HFFc6 (cell line): ENCODE data around the gene NPAS2. TPM values are rescaled to one million over a fixed set of nuclear protein-coding genes. Genes with fewer than 3 reads are reported as not detected.

ENCODE experiments used
- DNase-seq: peaks from one replicate; pipeline ENCODE4 v3.0.0-alpha.2; 2018
- H3K27ac Mint-ChIP-seq: 2 replicates; pipeline ENCODE4 v1.8.0; 2020; ENCODE audit warnings: mild to moderate bottlenecking, mixed read lengths
- H3K27me3 Mint-ChIP-seq: 2 replicates; pipeline ENCODE4 v1.8.0; 2021; ENCODE audit warnings: mild to moderate bottlenecking, moderate library complexity, mixed read lengths; ENCODE audit not compliant: insufficient read depth
- H3K36me3 Mint-ChIP-seq: 2 replicates; pipeline ENCODE4 v1.8.0; 2021; ENCODE audit warnings: low read depth, mixed read lengths
- H3K4me1 Mint-ChIP-seq: 2 replicates; pipeline ENCODE4 v1.8.0; 2020; ENCODE audit warnings: low read depth, mixed read lengths
- H3K4me3 Mint-ChIP-seq: 2 replicates; pipeline ENCODE4 v1.8.0; 2020; ENCODE audit warnings: mild to moderate bottlenecking, moderate library complexity, mixed read lengths
- H3K9me3 Mint-ChIP-seq: 2 replicates; pipeline ENCODE4 v1.8.0; 2020; ENCODE audit warnings: mild to moderate bottlenecking, mixed read lengths
- CTCF ChIP-seq: fragments of 200-600 bp; sonication (generic); IDR thresholded peaks from 2 replicates; pipeline ENCODE4 v1.5.0; 2021; ENCODE audit warnings: antibody characterized with exemption, mild to moderate bottlenecking
- total RNA-seq, 6 experiments: library from RNA; stranded (reverse); fragmentation: NEBNext Ultra II Directional; extraction: Animal tissue kit (Norgen Biotek cat#: 25700); gene quantifications; 2 replicates in 1 of 6; 3 replicates in 5 of 6; pipeline ENCODE4 v1.2.3, GENCODE V29; 2021

The NPAS2 gene
- total RNA-seq, 6 experiments from 2014 or later: 8.8 to 14.7 (median 9.3) TPM

GRCh38 chr2:100934504-100935371, 114.8 kb downstream of the NPAS2 start:
- H3K27ac Mint-ChIP-seq: peak overlapping the region; percentile 59
- no peak for DNase-seq
- no peaks in the 10 kb centered on the region for H3K27me3 Mint-ChIP-seq
- H3K9me3 Mint-ChIP-seq: no peaks in the 10 kb centered on the region
- peaks cover 35% of the 10 kb centered on the region for H3K4me1 Mint-ChIP-seq
- peaks cover 22% of the 10 kb centered on the region for H3K36me3 Mint-ChIP-seq
- peak overlapping the region; percentile 11 for H3K4me3 Mint-ChIP-seq
- no peak for TF ChIP-seq CTCF

GRCh38 chr2:100935372-100935752, 115.4 kb downstream of the NPAS2 start:
- peaks cover 40% of the 10 kb centered on the region for H3K4me1 Mint-ChIP-seq
- peak overlapping the region; percentile 11 for H3K4me3 Mint-ChIP-seq
- H3K27ac Mint-ChIP-seq: peak overlapping the region; percentile 59
- H3K36me3 Mint-ChIP-seq: peaks cover 22% of the 10 kb centered on the region
- no peak for TF ChIP-seq CTCF
- no peaks in the 10 kb centered on the region for H3K27me3 Mint-ChIP-seq
- H3K9me3 Mint-ChIP-seq: no peaks in the 10 kb centered on the region
- peak; percentile 79 for DNase-seq

GRCh38 chr2:100936070-100936741, 116.3 kb downstream of the NPAS2 start:
- Mint-ChIP-seq H3K27ac (no peak overlapping the region), H3K27me3 (no peaks in the 10 kb centered on the region), H3K9me3 (no peaks in the 10 kb centered on the region), H3K36me3 (peaks cover 25% of the 10 kb centered on the region), H3K4me1 (peaks cover 46% of the 10 kb centered on the region), H3K4me3 (no peak overlapping the region)
- no peak for TF ChIP-seq CTCF
- DNase-seq: no peak

- no peak overlapping the region for H3K4me3 Mint-ChIP-seq
- TF ChIP-seq CTCF: no peak
Measured at GRCh38 chr2:100936972-100937542, 117.1 kb downstream of the NPAS2 start.

GRCh38 chr2:100938031-100939026, 118.4 kb downstream of the NPAS2 start:
- peaks cover 50% of the 10 kb centered on the region for H3K4me1 Mint-ChIP-seq

More at GRCh38 chr2:100936972-100937542, 117.1 kb downstream of the NPAS2 start:
- Mint-ChIP-seq H3K27ac (no peak overlapping the region), H3K27me3 (no peaks in the 10 kb centered on the region), H3K4me1 (peaks cover 54% of the 10 kb centered on the region), H3K9me3 (no peaks in the 10 kb centered on the region), H3K36me3 (peaks cover 25% of the 10 kb centered on the region)
- DNase-seq: no peak

More at GRCh38 chr2:100938031-100939026, 118.4 kb downstream of the NPAS2 start:
- H3K9me3 Mint-ChIP-seq: no peaks in the 10 kb centered on the region
- no peak overlapping the region for H3K27ac Mint-ChIP-seq
- no peak overlapping the region for H3K4me3 Mint-ChIP-seq
- TF ChIP-seq CTCF: no peak
- no peaks in the 10 kb centered on the region for H3K27me3 Mint-ChIP-seq
- DNase-seq: no peak
- H3K36me3 Mint-ChIP-seq: peaks cover 20% of the 10 kb centered on the region
